Calu3 (cell line): ENCODE measurements around the gene CTCF. TPM values are rescaled to one million over a fixed set of nuclear protein-coding genes. Genes with fewer than 3 reads are reported as not detected.

Experiments
- BruUV-seq: library from RNA; stranded (reverse); fragments of 400-500 nt; replicated peaks from 2 replicates; lab custom pipeline; 2021; lab: Mats Ljungman, UMichigan
- CTCF ChIA-PET: fragments of 300-600 bp; sonication (Branson Sonifier 250); formaldehyde crosslinking; loops from one replicate; lab custom pipeline; 2022; ENCODE audit warnings: antibody characterized with exemption; lab: Charles Lee
- DNase-seq: peaks from one replicate; pipeline ENCODE4 v3.0.0; 2022
- H3K27ac Mint-ChIP-seq: one replicate; pipeline ENCODE4 v1.8.0; 2022; ENCODE audit warnings: mixed read lengths; ENCODE audit not compliant: unreplicated experiment
- H3K27me3 Mint-ChIP-seq: one replicate; pipeline ENCODE4 v1.8.0; 2022; ENCODE audit warnings: mixed read lengths; ENCODE audit not compliant: unreplicated experiment
- H3K36me3 Mint-ChIP-seq: one replicate; pipeline ENCODE4 v1.8.0; 2022; ENCODE audit warnings: mild to moderate bottlenecking, moderate library complexity, mixed read lengths; ENCODE audit not compliant: insufficient read depth, unreplicated experiment
- H3K4me1 Mint-ChIP-seq: one replicate; pipeline ENCODE4 v1.8.0; 2022; ENCODE audit warnings: mild to moderate bottlenecking, low read depth, mixed read lengths; ENCODE audit not compliant: unreplicated experiment
- H3K4me3 Mint-ChIP-seq: one replicate; pipeline ENCODE4 v1.8.0; 2022; ENCODE audit warnings: mild to moderate bottlenecking, low read depth, moderate library complexity, mixed read lengths; ENCODE audit not compliant: unreplicated experiment
- H3K9me3 Mint-ChIP-seq: one replicate; pipeline ENCODE4 v1.8.0; 2022; ENCODE audit warnings: low read depth, mixed read lengths; ENCODE audit not compliant: unreplicated experiment
- CTCF ChIP-seq: fragments of 200-600 bp; IDR thresholded peaks from one replicate; pipeline ENCODE4 v1.8.0; 2022; ENCODE audit warnings: antibody characterized with exemption; ENCODE audit not compliant: unreplicated experiment
- intact Hi-C: fragments of 100-400 bp; cut with micrococcal nuclease; formaldehyde crosslinking; loops from one replicate; pipeline ENCODE4 v1.10.0; 2022; ENCODE audit not compliant: unreplicated experiment
- total RNA-seq: library from RNA; stranded (reverse); gene quantifications from 2 replicates; pipeline ENCODE4 v1.2.3, GENCODE V29; 2022

Gene CTCF
- total RNA-seq, 1 experiment from 2014 or later, result 52.1 TPM

GRCh38 chr16:67653789-67654402 lies 91.6 kb downstream of the CTCF start:
- no peak overlapping the region for H3K27ac Mint-ChIP-seq
- BruUV-seq, result no TSS peak
- TF ChIP-seq CTCF, result no peak
- H3K9me3 Mint-ChIP-seq, result no peaks in the 10 kb centered on the region
- peaks cover 21% of the 10 kb centered on the region for H3K36me3 Mint-ChIP-seq
- no peak for DNase-seq
- CTCF ChIA-PET, result no interaction called here
- peaks cover 69% of the 10 kb centered on the region for H3K27me3 Mint-ChIP-seq
- peak overlapping the region; percentile 57 for H3K4me3 Mint-ChIP-seq
- no peaks in the 10 kb centered on the region for H3K4me1 Mint-ChIP-seq
- intact Hi-C loops, result no loop called here

GRCh38 chr16:67654403-67654911 lies 92.1 kb downstream of the CTCF start:
- Mint-ChIP-seq H3K4me1 (no peaks in the 10 kb centered on the region), H3K27me3 (peaks cover 63% of the 10 kb centered on the region), H3K36me3 (peaks cover 25% of the 10 kb centered on the region), H3K9me3 (no peaks in the 10 kb centered on the region), H3K27ac (no peak overlapping the region), H3K4me3 (no peak overlapping the region)
- no peak for DNase-seq
- no TSS peak for BruUV-seq
- intact Hi-C loops, result no loop called here
- CTCF ChIA-PET, result no interaction called here
- TF ChIP-seq CTCF, result no peak

GRCh38 chr16:67655363-67655762 lies 93.0 kb downstream of the CTCF start:
- H3K9me3 Mint-ChIP-seq, result no peaks in the 10 kb centered on the region
- no peak for DNase-seq
- H3K4me3 Mint-ChIP-seq, result no peak overlapping the region
- CTCF ChIA-PET, result no interaction called here
- peaks cover 54% of the 10 kb centered on the region for H3K27me3 Mint-ChIP-seq
- TF ChIP-seq CTCF, result no peak
- H3K4me1 Mint-ChIP-seq, result no peaks in the 10 kb centered on the region
- peaks cover 34% of the 10 kb centered on the region for H3K36me3 Mint-ChIP-seq
- H3K27ac Mint-ChIP-seq, result peak overlapping the region; percentile 9
- BruUV-seq, result no TSS peak
- intact Hi-C loops, result no loop called here

- peaks cover 45% of the 10 kb centered on the region for H3K36me3 Mint-ChIP-seq
- H3K9me3 Mint-ChIP-seq, result no peaks in the 10 kb centered on the region
- no peak overlapping the region for H3K4me3 Mint-ChIP-seq
- intact Hi-C loops, result no loop called here
- TF ChIP-seq CTCF, result no peak
- no TSS peak for BruUV-seq
- CTCF ChIA-PET, result no interaction called here
- DNase-seq, result no peak
- H3K27me3 Mint-ChIP-seq, result peaks cover 43% of the 10 kb centered on the region
- H3K27ac Mint-ChIP-seq, result no peak overlapping the region
- H3K4me1 Mint-ChIP-seq, result no peaks in the 10 kb centered on the region
Measured at GRCh38 chr16:67656344-67657016, 94.2 kb downstream of the CTCF start.
